Midbrain (tissue), 1 donor: ENCODE measurements around the gene GCC1.

Experiments
- DNase-seq: peaks from one replicate; lab custom pipeline; 2025; lab: John Stamatoyannopoulos, UW

GCC1 gene

GRCh38 chr7:127536394-127536691, 49.1 kb downstream of the GCC1 start:
- DNase-seq: no peak

- no peak for DNase-seq
Observed at GRCh38 chr7:127535546-127536393, 49.6 kb downstream of the GCC1 start.

GRCh38 chr7:127534636-127535035, 50.8 kb downstream of the GCC1 start:
- DNase-seq: no peak

- no peak for DNase-seq
Observed at GRCh38 chr7:127532736-127533135, 52.7 kb downstream of the GCC1 start.

GRCh38 chr7:127532151-127532550, 53.2 kb downstream of the GCC1 start:
- no peak for DNase-seq
